ENCODE measurements around the gene HOMER2.

DNA sequence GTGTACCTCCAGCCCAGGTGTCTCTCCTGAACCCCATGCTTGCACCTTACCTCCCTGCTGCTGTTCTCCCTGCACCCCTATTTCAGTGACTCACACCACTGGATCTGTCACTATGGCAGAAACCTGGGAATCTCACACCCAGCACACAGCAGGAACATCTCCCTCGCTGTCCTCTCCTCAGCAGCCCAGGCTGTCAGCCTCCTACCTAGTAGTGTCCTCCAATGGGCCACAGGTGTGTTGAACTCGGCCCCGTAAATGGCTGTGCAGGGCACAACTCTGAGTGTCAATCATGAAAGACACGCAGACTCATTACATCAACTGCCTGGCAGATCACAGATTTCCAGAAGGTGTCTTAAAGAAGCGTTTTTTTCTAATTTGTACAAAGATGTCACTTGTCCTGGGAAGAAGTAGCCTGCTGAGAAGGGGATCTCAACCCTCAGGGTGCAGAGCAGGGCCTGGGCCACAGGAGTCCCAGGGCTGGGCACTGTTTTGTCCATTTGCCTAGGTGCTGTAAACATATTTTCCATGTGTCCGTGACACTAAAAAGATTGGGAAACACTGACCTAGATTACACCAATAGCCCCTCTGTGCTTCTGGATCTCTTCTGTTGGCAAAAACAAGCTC, 33.8 kb downstream of the HOMER2 start:
- TF ChIP-seq, protein P1, sequence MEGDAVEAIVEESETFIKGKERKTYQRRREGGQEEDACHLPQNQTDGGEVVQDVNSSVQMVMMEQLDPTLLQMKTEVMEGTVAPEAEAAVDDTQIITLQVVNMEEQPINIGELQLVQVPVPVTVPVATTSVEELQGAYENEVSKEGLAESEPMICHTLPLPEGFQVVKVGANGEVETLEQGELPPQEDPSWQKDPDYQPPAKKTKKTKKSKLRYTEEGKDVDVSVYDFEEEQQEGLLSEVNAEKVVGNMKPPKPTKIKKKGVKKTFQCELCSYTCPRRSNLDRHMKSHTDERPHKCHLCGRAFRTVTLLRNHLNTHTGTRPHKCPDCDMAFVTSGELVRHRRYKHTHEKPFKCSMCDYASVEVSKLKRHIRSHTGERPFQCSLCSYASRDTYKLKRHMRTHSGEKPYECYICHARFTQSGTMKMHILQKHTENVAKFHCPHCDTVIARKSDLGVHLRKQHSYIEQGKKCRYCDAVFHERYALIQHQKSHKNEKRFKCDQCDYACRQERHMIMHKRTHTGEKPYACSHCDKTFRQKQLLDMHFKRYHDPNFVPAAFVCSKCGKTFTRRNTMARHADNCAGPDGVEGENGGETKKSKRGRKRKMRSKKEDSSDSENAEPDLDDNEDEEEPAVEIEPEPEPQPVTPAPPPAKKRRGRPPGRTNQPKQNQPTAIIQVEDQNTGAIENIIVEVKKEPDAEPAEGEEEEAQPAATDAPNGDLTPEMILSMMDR (IDR thresholded peaks at IDR 0.05), result no peak
- TF ChIP-seq POLR2A (IDR thresholded peaks at IDR 0.05), result no peak
